GM19397 (cell line): ENCODE results near the gene BIVM.

Experiments
- ATAC-seq: cut with Tn5 transposase; IDR thresholded peaks from one replicate; pipeline ENCODE4 v1.9.1; 2021; ENCODE audit warnings: mild to moderate bottlenecking, moderate library complexity; ENCODE audit not compliant: unreplicated experiment

The BIVM gene

DNA sequence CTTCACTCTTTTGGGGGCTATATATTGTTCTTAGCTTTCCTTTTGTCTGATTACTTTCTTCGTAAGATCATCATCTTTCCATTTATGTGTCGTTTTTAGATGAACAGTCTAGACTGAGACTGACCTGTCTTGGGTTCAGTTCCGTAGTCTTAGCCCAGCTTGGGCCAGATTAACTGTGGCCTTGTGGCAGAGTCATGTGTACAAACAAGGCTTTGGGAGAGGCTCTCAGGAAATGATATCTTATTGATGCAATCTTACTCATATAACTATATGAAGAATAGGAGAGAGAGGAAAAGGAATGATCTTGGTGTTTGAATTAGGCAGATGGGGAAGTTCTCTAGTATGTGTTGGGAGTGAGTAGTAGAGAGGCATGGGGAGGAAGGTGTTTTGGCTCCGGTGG, 40.1 kb downstream of the BIVM start:
- ATAC-seq = no peak

- ATAC-seq = no peak
Measured at GRCh38 chr13:102839462-102839861, 40.5 kb downstream of the BIVM start.

DNA sequence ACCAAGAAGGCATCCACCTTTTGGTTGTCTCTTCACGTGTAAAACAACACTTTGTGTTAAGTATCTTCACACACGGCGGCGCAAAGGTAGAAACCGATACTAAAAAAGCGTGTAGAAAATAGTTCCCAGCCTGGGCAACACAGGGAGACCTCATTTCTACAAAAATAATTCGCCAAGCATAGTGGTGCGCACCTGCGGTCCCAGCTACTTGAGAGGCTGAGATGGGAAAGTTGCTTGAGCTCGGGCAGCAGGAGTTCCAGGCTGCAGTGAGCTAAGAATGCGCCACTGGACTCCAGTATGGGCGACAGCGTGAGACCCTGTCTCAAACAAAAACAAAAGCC, 46.3 kb downstream of the BIVM start:
- ATAC-seq = peak; percentile 18

DNA sequence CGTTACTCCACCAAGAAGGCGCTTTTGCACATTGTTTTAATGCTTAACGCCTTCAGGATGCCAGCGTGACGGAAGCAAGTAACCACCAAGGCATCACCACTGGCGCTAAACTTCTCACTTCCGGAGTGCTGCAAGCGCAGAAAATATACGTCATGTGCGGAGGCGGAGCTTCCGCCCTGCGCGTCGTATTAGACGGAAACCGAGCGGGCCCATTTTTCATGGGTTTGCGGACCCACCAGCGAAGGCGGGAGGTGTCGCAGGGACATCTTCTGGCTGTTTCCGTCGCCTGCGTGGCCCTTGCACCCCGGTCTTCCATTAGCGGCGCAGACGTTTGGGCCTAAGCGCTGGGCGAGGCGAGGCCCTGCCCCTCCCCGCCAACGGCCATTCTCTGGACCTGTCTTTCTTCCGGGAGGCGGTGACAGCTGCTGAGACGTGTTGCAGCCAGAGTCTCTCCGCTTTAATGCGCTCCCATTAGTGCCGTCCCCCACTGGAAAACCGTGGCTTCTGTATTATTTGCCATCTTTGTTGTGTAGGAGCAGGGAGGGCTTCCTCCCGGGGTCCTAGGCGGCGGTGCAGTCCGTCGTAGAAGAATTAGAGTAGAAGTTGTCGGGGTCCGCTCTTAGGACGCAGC, 46.8 kb downstream of the BIVM start, which contains the start of gene ERCC5:
ERCC5 (plus strand) TSS at position 403 of the 631 bp plus-strand sequence. CDS start 235 bp downstream, outside the sequence.
- ATAC-seq = peak; percentile 84

GRCh38 chr13:102846261-102847015, 47.5 kb downstream of the BIVM start:
- ATAC-seq = peak; percentile 29

- ATAC-seq = no peak
Measured at GRCh38 chr13:102847272-102848234, 48.6 kb downstream of the BIVM start.

GRCh38 chr13:102848956-102849355, 50.0 kb downstream of the BIVM start:
- no peak for ATAC-seq

DNA sequence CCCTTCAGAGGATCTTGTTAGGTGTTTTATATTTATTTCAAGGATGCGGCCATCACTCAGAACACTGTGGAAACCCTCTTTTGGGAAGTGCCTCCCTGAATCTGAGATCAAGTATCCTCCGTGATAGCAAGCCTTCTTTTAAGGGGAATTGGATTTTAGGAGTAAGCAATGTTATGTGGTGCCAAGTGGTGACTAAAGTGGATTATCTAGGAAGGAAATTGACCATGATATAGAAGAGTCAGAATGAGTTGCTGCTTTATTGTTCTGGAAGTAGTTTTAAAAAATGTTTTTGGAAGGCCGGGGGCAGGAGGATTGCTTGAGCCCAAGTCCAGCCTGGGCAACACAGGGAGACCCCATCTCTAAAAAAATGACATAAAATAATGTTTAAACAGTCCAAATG, 53.6 kb downstream of the BIVM start:
- ATAC-seq = no peak

DNA sequence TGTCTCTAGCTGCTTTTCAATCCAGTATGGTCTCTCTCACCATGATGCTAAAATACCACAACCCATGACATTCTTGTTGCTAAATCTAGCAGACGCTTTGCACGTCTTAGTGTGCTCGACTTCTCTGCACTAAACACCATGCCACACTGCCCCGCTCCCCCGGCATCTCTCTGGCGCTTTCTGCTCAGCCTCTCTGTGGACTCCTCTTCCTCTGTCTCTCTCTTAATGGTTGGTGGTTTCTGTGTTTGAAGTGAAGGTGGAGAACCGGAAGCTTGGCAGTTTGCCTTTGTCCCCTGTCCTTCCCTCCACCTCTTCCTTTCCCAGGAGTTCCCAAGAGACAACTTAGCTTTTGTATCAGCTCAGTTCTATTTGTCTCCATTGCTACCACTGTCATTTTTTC, 55.8 kb downstream of the BIVM start:
- ATAC-seq = peak; percentile 66

DNA sequence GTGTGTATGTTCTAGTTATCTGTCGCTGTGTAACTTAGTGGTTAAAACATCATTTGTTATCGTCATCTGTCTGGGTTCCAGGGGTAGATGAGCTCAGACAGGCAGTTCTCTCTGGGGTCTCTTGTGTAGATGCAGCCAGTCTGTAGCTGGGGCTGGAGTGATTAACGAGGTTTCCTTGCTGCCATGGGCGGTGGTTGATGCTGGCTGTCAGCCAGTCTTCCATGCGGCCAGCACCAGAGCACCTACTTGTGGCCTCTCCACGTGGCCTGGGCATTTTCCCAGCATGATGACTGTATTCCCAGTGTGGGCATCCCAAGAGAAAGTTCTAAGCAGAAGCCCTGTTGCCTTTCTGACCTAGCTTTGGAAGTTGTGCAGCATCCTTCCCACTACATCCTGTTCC, 57.6 kb downstream of the BIVM start:
- no peak for ATAC-seq

- no peak for ATAC-seq
Measured at GRCh38 chr13:102862624-102863210, 63.8 kb downstream of the BIVM start.

GRCh38 chr13:102863590-102863989, 64.7 kb downstream of the BIVM start:
- no peak for ATAC-seq

DNA sequence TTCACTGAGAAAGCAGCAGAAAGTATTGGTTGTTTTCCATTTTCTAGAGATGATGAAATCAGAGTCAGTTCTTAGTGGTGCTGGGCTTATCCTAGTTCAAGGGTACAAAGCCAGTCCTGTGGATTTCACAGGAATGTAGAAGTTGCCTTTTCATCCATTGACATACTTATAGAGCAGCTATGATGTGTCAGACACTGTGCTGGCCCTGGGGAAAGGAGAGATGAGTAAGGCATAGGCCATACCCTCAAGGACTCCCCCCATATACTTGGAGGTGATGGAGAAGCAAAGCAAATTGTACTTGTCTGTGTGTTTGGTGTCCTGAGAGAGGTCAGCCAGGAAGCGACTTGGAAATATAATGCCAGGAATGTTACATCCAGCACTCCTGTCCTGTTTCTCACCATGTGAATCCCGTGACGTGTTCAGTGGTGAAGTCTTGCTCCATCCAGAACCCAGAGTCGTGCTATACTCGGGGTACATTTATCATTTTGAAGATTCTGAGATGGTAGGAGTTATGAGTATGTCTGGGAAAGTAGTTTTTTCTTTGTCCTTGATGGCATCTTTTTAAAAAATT, 69.5 kb downstream of the BIVM start:
- ATAC-seq = no peak

DNA sequence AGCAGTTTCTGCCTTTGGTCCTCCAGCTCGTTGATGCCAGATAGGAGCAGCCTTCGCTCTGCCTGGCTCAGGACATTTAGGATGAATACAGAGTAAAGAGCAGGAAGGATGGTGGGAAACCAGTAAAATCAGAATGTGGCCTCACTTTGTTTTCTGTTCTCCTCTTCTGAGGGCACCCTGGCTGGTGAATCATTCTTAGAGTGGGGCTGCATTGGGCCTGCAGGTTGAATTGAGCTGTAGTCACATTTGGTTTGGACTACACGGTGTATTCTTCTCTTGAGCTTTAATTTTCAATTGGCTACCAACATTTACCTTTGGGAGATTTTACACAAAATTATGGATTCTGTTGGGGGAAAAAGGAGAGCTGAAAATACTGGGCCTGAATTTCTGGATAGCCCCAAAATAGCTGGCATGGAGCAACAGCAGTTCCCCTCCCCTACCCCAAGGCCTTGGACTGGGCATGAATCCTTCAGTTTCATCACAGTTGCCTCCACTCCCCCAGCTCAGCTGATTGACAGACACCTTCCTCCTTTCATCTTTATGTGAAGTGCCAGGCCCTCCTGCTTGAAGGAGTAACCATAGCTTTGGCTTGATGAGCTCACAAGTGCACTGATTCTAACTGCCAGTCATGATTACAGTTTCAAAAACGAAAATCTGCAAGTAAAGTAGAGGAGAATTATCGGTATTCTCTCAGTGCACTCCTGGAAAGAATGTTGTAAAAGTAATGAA, 71.2 kb downstream of the BIVM start:
- peak; percentile 17 for ATAC-seq

GRCh38 chr13:102870677-102871415, 71.9 kb downstream of the BIVM start:
- peak; percentile 92 for ATAC-seq

- ATAC-seq = no peak
Measured at GRCh38 chr13:102872131-102872530, 73.2 kb downstream of the BIVM start.

DNA sequence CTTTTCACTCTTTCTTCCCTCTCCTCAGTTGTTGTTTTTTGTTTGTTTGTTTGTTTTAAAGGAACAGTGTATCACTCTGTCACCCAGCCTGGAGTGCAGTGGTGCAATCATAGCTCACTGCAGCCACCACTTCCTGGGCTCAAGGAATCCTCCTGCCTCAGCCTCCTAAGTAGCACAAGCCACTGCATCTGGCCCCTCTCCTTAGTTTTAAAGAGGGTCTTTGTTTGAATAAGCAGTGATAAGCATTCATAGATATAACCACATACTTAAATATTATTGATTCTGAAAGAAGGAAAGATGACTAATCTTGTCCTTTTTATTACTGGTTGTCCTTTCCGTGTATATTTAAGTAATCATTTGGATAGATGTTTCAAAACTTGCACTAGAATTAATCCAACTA, 73.6 kb downstream of the BIVM start:
- no peak for ATAC-seq

- ATAC-seq = no peak
Measured at GRCh38 chr13:102873653-102874052, 74.7 kb downstream of the BIVM start.

DNA sequence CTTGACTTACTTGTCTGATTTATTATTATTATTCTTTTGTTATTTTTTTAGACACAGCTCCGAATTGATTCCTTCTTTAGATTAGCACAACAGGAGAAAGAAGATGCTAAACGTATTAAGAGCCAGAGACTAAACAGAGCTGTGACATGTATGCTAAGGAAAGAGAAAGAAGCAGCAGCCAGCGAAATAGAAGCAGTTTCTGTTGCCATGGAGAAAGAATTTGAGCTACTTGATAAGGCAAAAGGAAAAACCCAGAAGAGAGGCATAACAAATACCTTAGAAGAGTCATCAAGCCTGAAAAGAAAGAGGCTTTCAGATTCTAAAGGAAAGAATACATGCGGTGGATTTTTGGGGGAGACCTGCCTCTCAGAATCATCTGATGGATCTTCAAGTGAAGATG, 76.3 kb downstream of the BIVM start:
- no peak for ATAC-seq
